Medulla oblongata (tissue), 1 donor: ENCODE results near the gene SSH3.

Experiments
- DNase-seq: peaks from one replicate; pipeline ENCODE4 v3.0.0-alpha.2; 2015; ENCODE audit errors: extremely low spot score

Gene SSH3

GRCh38 chr11:67278939-67279588 is 24.3 kb upstream of the SSH3 start:
- no peak for DNase-seq

GRCh38 chr11:67279589-67280340 is 23.6 kb upstream of the SSH3 start:
- DNase-seq: no peak

GRCh38 chr11:67280341-67280787 is 23.0 kb upstream of the SSH3 start:
- DNase-seq: no peak

GRCh38 chr11:67280788-67281551 is 22.4 kb upstream of the SSH3 start:
- no peak for DNase-seq

- no peak for DNase-seq
Observed at GRCh38 chr11:67281552-67282150, 21.7 kb upstream of the SSH3 start.

- DNase-seq: no peak
Observed at GRCh38 chr11:67282155-67282875, 21.0 kb upstream of the SSH3 start.

GRCh38 chr11:67282876-67283371 is 20.4 kb upstream of the SSH3 start:
- no peak for DNase-seq

- DNase-seq: no peak
Observed at GRCh38 chr11:67283481-67283963, 19.8 kb upstream of the SSH3 start.

GRCh38 chr11:67284811-67285540 is 18.4 kb upstream of the SSH3 start:
- no peak for DNase-seq

GRCh38 chr11:67285541-67286498 is 17.5 kb upstream of the SSH3 start:
- DNase-seq: no peak

GRCh38 chr11:67286621-67287333 is 16.6 kb upstream of the SSH3 start:
- peak; percentile 84 for DNase-seq

- DNase-seq: no peak
Observed at GRCh38 chr11:67287355-67288197, 15.8 kb upstream of the SSH3 start.

GRCh38 chr11:67288198-67288451 is 15.2 kb upstream of the SSH3 start:
- DNase-seq: no peak

GRCh38 chr11:67288452-67289225 is 14.7 kb upstream of the SSH3 start:
- peak; percentile 79 for DNase-seq

- DNase-seq: no peak
Observed at GRCh38 chr11:67289226-67289650, 14.1 kb upstream of the SSH3 start, which contains the start of gene ANKRD13D. Gene ANKRD13D, plus strand, starts transcription at chr11:67289303. Its CDS starts 158 bp downstream, at chr11:67289461.

GRCh38 chr11:67289651-67290479 is 13.5 kb upstream of the SSH3 start:
- DNase-seq: no peak
